Measurements from ENCODE around the gene IFIT2.
"Not testable (repeated sequence)": the region's sequence is repeated elsewhere in the genome, so short reads cannot be mapped to it uniquely, and the experiment has no call there.

The IFIT2 gene

DNA sequence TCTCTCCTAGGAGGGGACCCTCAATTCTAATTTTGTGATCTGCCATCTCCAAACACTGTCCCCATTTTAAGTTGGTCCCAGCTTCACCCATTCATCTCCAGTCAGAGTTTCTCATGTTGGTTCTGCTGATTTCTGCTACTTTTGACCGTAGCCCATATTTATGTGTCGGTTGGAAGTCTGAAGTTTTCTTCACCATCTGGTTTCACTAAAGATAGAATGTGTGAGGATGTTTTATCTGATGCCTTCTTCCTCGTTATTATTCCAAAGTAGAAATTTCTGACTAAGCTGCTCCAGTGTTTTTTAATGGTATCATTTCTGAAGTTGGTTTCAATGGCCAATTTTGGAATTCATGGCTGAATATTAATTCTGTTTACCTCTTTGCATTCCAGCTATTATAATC, 21.3 kb upstream of the IFIT2 start:
- no peak for DNase-seq

DNA sequence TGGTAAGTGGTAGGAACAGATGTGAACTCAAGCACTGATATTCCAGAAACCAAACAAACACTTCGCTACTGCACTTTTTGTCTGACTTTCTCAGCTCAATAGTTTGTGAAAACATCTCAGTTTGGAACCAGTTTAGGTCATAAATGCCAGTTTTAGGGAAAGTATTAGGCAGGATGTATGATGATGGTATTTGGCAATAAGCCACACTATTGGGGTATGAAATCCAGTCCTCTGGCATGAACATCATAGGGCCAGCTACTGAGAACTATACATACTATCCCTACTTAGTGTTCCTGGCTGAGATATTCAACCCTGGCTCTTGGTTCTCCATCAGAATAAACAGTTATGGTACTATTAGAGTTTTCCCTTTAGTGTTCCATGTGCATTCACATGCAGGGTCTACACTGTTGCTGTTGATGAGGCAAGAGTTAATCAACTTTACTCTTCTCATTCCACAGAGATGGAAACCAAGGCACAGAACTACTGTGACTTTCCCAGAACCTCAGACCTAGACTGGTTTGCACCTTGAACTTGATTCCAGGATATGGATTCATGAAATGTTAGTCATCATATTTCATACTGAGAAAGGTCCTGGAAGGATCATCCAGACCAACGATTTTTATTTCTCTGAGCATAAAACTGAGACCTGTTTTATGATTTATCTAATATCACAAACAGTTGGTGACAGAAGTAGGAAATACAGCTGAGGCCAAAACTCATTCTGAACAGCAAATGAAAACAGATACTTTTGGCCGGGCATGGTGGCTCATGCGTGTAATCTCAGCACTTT, 20.0 kb upstream of the IFIT2 start:
- DNase-seq = no peak

DNA sequence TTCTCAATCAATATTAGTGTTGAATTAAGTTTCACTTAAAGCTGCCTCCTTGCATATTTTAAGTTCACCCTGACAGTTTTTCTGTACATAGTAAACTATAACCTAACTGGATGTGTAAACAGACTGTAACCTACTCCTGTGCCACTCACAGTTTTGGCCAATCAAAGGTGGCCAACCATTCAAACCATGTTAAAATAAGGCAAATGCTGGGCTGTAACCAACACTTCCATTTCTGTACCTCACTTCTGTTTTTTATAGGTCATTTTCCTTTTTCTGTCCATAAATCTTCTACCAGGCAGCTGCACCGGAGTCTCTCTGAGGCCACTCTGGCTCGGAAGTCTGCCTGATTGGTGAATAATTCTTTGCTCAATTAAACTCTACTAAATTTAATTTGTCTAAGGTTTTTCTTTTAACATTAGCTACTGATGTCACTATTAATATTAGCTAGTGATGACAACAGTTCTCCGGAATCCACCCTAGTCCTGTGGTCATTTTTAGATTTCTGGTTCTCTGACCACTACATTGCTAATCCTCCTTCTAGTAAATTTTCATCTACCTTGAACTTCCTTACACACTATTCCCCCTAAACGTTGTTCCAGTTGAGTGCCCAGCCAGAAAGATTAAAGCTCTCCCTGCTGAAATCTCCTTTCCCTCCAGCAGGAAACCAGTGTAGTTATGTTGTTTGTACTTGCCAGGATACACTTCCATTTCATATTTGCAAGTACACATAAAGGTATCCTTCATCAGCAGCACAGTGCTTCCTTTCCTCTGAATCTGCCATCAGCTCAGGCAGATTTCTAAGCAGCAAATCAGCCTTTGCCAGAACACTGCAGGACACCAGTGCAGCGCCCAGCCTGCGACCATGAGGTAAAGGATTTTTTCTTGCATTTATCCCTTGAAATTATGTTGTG, 18.6 kb upstream of the IFIT2 start:
- DNase-seq = peak in 3 of 14 donors; percentile 10 to 94 (median 58)

DNA sequence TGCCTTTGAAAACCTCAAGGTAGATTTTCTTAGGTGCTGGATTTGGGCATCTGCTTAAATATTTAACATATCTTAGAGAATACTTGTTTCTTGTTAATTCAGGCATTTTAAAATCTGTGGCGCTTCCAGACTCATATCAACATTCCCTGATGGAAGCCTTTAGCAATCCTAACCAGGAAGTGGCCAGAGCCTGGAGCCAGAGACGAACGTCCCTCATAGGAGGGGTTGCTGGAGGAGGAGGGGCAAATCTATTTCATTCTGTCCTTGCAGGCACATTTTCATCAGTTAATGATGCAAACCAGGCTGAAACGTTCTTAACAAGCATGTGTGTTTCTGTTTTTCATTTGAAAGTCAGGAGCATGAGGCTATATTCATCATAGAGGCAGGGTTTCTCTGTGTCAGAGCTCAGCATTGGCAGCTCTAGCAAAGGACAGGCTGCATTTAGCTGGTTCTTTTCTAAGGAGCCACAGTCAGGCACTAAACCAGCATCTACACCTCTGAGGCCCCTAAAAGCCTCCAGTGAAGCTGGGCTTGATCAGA, 17.8 kb upstream of the IFIT2 start:
- peak in 9 of 14 donors; percentile 21 to 94 (median 39) for DNase-seq

DNA sequence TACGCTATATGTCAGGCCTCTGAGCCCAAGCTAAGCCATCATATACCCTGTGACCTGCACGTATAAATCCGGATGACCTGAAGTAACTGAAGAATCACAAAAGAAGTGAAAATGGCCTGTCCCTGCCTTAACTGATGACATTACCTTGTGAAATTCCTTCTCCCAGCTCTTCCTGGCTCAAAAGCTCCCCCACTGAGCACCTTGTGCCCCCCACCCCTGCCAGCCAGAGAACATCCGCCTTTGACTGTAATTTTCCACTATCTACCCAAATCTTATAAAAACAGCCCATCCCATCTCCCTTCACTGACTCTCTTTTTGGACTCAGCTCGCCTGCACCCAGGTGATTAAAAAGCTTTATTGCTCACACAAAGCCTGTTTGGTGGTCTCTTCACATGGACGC, 17.1 kb upstream of the IFIT2 start:
- DNase-seq = not testable (repeated sequence)

DNA sequence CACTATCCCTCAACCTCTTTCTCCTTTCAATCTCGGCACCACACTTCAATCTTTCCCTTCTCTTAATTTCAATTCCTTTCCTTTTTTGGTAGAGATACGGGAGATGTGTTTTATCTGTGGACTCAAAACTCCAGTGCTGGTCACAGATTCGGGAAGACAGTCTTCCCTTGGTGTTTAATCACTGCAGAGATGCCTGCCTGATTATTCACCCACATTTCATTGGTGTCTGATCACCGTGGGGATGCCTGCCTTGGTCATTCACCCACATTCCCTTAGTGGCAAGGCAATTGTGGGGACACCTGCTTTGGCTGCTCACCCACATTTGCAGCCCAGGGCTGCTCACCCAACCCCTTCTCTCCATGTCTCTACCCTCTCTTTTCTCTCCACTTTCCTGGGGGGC, 16.5 kb upstream of the IFIT2 start:
- DNase-seq = not testable (repeated sequence)

DNA sequence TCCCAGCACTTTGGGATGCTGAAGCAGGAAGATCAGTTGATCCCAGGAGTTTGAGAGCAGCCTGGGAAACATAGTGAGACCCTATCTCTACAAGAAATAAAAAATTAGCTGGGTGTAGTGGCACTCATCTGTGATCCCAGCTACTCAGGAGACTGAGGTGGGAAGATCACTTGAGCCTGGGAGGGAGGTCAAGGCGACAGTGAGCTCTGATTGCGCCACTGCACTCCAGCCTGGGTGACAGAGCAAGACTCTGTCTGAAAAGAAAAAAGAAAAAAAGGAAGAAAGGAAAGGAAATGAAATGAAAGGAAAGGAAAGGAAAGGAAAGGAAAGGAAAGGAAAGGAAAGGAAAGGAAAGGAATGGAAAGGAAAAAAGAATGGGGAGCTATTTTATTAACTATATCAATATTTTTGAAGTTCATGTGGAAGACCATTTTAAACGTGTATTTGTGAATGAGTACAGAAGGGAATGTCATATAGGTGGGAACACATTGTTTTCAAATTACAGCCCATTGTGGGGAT, 7.1 kb upstream of the IFIT2 start:
- no peak for DNase-seq

DNA sequence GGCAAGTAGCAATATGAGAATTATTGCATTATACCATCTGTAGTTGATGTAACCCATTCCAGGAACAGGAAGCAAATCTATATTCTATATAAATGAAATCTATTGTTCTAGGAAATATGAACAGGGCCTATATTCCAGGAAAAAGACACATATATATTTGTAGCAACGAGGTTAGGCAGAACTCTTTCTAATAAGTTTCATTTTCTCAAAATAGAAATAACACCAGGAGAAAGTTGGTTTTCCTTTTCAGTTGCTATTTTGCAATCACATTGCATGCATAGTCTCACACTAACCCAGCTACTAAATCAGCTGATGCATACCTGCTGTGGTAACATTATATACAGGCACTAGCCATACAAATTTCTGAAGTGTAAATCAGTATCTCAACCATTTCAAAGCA, 6.2 kb upstream of the IFIT2 start:
- DNase-seq = no peak

DNA sequence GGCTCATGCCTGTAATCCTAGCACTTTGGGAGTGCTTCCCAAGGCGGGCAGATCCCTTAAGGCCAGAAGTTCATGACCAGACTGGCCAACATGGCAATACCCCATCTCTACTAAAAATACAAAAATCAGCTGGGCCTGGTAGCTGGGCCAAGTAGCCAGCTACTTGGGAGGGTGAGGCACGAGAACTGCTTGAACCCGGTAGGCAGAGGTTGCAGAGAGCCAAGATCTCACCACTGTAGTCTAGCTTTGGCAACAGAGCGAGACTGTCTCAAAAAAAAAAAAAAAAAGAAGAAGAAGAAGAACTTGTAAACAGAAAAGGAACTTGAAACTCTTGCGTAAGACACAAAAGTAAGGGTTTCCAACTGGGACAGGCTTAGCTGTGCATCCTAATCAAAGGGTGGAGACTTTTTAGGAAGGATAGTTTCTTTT, 5.6 kb upstream of the IFIT2 start:
- DNase-seq = peak in 5 of 14 donors; percentile 11 to 43 (median 27)

DNA sequence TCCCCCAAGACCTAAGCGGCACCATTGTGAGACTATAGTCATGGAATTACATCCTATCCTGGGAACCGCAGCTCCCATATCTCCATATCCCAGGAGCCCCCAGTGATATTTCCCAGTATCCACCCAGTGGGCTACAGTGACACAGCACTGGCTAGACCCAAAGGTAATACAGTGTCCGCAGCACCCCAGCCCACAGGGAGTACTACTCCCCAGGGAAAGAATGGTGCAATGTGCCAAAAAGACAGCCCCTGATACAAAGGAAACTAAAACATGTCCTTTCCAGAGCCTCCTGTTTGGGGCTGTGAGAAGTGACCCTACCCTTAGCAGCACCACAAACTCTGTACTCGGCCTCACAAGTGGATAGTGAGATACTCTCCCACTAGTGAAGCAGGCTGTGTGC, 4.5 kb upstream of the IFIT2 start:
- DNase-seq = no peak

DNA sequence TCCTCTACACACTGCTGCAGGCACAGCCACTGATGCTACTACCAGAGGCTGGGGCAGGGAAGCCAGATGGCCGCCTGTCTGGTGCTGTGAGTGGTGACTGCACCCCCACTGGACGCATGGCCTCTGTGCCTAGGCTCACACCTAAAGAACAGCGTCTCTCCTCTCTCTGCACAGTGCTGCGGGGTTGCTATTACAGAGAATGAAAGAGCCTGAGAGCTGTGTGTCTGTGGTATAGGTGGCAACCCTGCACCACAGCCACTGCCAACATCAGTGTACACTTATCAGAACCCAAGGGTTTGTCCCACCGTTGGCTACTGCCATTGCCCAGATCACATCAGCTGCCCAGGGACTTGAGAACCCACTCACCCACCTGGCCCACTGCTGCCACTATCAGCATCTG, 4.1 kb upstream of the IFIT2 start:
- no peak for DNase-seq

DNA sequence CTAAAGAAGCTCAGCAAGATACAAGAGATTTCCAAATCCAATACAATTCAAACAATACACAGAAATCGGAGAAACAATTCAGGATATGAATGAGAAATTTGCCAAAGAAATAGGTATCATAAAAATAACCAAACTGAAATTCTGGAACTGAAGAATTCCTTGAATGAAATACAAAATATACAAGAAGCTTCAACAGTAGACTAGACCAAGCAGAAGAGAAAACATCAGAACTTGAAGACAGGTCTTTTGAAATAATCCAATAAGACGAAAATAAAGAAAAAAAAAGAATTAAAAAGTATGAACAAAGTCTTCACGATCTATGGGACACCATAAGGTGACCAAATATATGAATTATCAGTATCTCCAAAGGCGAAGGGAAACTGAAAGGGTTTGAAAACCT, 2.8 kb upstream of the IFIT2 start:
- no peak for DNase-seq

DNA sequence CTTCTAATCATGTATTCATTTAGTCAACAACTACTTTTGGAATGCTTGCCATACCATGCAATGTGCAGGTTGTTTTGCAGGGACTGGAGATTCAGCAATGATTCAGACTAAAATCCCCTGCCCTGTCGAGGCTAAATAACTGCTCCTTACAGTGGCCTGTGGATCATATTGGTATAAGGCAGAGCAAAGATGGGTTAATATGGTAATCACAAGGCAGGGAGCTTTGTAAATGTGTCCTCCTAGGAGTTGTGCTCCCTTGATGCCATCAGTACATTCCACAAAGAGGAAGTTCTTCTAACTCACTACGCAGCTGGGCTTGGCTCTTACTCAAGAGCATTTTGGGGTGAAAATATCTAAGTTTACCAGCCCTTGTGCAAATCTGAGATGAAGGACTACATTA, 614 bp upstream of the IFIT2 start:
- peak in 8 of 14 donors; percentile 16 to 65 (median 29) for DNase-seq

DNA sequence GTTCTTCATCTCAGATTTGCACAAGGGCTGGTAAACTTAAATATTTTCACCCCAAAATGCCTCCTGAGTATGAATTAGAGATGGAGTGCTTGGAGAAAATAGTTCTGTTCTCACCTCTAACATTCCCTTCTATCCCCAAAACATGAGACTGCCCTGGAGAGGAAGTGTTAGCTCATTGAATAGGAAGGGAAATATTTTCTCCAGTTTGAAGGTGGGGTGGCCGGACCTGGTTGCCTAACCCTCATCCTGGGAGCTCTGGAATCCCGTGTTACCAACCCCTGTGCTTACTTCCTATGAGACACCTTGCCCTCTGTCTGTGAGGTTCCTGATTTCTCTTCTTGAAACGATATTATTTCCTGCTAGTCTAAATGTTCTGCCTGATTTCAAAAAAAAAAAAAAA, 779 bp downstream of the IFIT2 start:
- peak in 3 of 14 donors; percentile 21 to 61 (median 48) for DNase-seq

DNA sequence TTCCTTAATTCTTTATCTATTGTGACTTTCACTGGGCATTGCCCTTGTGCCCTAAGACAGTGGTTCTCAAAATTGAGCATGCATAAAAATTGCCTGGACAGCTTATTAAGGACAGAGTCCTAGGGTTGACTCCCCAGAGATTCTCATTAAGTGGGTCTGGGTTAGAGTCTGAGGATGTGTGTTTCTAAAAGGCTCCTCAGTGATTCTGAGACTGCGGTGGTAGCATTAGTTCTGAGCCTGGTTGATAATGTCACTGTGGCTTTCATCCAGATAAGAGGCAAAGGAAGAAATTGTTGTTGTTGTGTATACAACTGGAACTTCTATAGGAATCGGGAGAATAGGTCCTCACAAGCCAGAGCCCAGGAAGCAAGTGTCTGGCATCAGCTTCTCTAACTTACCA, 1.3 kb downstream of the IFIT2 start:
- DNase-seq = peak in 2 of 14 donors; percentile 29 to 48

DNA sequence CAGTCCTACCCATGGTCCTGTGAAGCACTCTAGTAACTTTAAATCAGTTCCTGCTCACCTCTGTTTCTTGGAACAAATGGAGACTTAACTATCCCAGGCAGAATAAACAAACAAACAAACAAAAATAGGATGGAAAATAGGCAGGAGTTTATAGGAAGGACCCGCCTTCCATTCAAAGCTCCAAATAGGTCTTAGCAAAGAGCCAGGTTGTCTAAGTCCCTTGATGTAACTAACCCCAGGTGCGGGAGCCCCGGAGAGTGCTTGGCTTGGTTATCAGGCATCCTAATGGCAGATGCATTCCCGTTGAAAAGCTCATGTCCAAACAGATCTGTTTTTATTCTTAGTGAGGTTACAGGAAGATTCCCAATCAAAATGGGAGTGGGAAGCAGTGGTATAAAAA, 2.2 kb downstream of the IFIT2 start:
- DNase-seq = peak in 3 of 14 donors; percentile 24 to 51 (median 32)

DNA sequence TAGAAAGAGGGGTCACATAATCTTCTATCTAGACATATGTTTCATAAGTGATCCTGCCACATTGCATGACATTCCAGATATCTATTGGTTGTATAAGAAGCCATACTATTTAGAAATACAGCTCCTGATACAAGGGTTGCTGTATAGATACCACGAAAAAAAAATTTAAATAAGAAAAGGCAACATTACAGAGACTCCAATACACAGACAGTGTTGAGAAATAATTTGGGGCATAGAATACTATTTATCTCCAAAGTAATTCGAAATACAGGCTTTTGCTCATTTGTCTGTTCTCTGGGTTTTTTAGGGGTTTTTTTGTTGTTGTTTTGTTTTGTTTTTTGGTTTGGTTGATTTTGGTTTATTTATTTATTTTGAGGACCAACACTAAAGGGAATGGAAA, 2.6 kb downstream of the IFIT2 start:
- DNase-seq = no peak

DNA sequence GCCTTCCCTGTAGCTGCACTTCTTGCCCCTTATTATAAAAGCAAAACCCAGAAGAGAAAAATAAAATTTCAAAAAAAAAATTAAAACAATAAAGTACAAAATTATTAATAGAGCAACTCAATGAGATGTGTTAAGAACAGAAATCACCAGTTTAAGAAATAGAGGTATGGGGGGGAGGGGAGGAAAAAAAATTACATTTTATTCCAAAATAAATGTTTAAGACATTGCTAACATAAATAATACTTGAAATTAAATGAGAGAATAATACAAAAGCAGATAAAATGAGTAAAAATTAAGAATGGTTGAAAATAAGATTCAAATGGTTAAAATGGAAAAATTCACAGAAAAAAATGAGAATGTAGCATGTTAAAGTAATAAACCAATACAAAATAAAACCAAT, 3.1 kb downstream of the IFIT2 start:
- DNase-seq = no peak

DNA sequence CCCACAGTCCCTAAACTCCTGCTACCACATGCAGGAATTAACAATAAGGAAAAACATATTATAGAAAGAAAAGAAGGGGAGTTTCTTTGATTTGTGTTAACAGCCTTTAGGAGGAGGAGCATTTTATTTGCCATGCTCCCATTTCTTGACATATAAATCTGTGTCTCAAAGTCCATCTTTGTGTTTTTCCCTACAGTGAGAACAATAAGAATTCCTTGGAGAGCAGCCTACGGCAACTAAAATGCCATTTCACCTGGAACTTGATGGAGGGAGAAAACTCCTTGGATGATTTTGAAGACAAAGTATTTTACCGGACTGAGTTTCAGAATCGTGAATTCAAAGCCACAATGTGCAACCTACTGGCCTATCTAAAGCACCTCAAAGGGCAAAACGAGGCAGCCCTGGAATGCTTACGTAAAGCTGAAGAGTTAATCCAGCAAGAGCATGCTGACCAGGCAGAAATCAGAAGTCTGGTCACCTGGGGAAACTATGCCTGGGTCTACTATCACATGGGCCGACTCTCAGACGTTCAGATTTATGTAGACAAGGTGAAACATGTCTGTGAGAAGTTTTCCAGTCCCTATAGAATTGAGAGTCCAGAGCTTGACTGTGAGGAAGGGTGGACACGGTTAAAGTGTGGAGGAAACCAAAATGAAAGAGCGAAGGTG, 4.1 kb downstream of the IFIT2 start:
- no peak for DNase-seq

DNA sequence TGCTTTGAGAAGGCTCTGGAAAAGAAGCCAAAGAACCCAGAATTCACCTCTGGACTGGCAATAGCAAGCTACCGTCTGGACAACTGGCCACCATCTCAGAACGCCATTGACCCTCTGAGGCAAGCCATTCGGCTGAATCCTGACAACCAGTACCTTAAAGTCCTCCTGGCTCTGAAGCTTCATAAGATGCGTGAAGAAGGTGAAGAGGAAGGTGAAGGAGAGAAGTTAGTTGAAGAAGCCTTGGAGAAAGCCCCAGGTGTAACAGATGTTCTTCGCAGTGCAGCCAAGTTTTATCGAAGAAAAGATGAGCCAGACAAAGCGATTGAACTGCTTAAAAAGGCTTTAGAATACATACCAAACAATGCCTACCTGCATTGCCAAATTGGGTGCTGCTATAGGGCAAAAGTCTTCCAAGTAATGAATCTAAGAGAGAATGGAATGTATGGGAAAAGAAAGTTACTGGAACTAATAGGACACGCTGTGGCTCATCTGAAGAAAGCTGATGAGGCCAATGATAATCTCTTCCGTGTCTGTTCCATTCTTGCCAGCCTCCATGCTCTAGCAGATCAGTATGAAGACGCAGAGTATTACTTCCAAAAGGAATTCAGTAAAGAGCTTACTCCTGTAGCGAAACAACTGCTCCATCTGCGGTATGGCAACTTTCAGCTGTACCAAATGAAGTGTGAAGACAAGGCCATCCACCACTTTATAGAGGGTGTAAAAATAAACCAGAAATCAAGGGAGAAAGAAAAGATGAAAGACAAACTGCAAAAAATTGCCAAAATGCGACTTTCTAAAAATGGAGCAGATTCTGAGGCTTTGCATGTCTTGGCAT, 4.8 kb downstream of the IFIT2 start:
- DNase-seq = no peak

DNA sequence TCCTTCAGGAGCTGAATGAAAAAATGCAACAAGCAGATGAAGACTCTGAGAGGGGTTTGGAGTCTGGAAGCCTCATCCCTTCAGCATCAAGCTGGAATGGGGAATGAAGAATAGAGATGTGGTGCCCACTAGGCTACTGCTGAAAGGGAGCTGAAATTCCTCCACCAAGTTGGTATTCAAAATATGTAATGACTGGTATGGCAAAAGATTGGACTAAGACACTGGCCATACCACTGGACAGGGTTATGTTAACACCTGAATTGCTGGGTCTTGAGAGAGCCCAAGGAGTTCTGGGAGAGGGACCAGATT, 5.4 kb downstream of the IFIT2 start:
- DNase-seq = no peak

DNA sequence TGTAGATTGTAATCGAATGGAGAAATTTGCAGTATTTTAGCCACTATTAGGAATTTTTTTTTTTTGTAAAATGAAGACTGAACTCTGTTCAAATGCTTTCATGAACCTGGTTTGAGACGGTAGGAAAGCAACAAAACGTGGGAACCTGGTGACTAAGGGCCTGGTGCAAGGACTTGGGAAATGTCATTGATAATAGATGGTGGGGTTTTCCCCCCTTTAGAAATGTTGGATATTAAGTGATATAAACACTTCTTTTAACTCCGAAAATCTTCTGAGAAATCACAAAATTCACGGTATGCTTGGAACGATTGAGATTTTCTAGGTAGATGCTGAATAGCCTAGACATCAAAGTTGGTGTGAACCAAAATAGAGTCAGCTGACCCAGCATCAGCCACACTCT, 6.4 kb downstream of the IFIT2 start:
- no peak for DNase-seq
